SK-N-SH treated with all-trans-retinoic acid at 6 μM for 48 hours (cell line): ENCODE measurements around the gene BIN1.

ENCODE experiments used
- CSRNP3 ChIP-seq: fragments of 250-450 bp; sonication (Bioruptor Pico); IDR thresholded peaks from 2 replicates; pipeline ENCODE4 v1.5.1; 2021; ENCODE audit warnings: mild to moderate bottlenecking, moderate library complexity
- GLIS3 ChIP-seq: fragments of 250-450 bp; sonication (Bioruptor Pico); IDR thresholded peaks from 2 replicates; pipeline ENCODE4 v1.5.0; 2020; ENCODE audit warnings: mild to moderate bottlenecking, moderate library complexity
- ISL1 ChIP-seq: fragments of 250-450 bp; sonication (Bioruptor Pico); IDR thresholded peaks from 2 replicates; pipeline ENCODE4 v2.1.2; 2022; ENCODE audit warnings: mild to moderate bottlenecking, moderate library complexity
- SNAI2 ChIP-seq: fragments of 250-450 bp; sonication (Bioruptor Pico); IDR thresholded peaks from 2 replicates; pipeline ENCODE4 v1.5.0; 2020; ENCODE audit warnings: mild to moderate bottlenecking, moderate library complexity
- TCF4 ChIP-seq: fragments of 250-450 bp; sonication (Bioruptor Pico); IDR thresholded peaks from 2 replicates; pipeline ENCODE4 v1.8.0; 2021; ENCODE audit warnings: mild to moderate bottlenecking, moderate library complexity, borderline replicate concordance
- ZC3H10 ChIP-seq: fragments of 250-450 bp; sonication (Bioruptor Pico); IDR thresholded peaks from 2 replicates; pipeline ENCODE4 v1.5.1; 2021; ENCODE audit warnings: mild to moderate bottlenecking, moderate library complexity
- ZFP30 ChIP-seq: fragments of 450-650 bp; formaldehyde crosslinking; IDR thresholded peaks from 2 replicates; pipeline ENCODE4 v1.5.0; 2022; ENCODE audit warnings: mild to moderate bottlenecking, moderate library complexity

GRCh38 chr2:127096280-127096679 is 10.7 kb downstream of the BIN1 start:
- TF ChIP-seq SNAI2 (CRISPR knock-in tag): no peak
- no peak for TF ChIP-seq ISL1 (CRISPR knock-in tag)
- TF ChIP-seq ZC3H10: no peak
- no peak for TF ChIP-seq ZFP30
- no peak for TF ChIP-seq GLIS3 (CRISPR knock-in tag)
- TF ChIP-seq TCF4 (CRISPR knock-in tag): no peak
- TF ChIP-seq CSRNP3 (CRISPR knock-in tag): no peak
